Neutrophil (primary cell): ENCODE results near the gene TSPAN2.

Experiments used
- H3K27ac ChIP-seq: fragments of 200-600 bp; sonication (generic); 2 replicates; pipeline ENCODE4 v1.5.1; 2016; ENCODE audit warnings: mild to moderate bottlenecking, moderate library complexity
- H3K27me3 ChIP-seq: fragments of 200-600 bp; sonication (generic); 2 replicates; pipeline ENCODE4 v1.6.0; 2016; ENCODE audit warnings: mild to moderate bottlenecking
- H3K36me3 ChIP-seq: fragments of 200-600 bp; sonication (generic); 2 replicates; pipeline ENCODE4 v1.5.1; 2017
- H3K4me1 ChIP-seq, 2 experiments: fragments of 200-600 bp in 1 of 2; sonication (generic) in 1 of 2; 1 replicate in 1 of 2; 2 replicates in 1 of 2; pipeline versions ENCODE4 v1.5.1 to v1.6.1; 2013 to 2016; ENCODE audit warnings: low read depth in 1 of 2, low read length in 1 of 2, mild to moderate bottlenecking in 1 of 2, moderate library complexity in 1 of 2; ENCODE audit not compliant: control insufficient read depth in 1 of 2, insufficient read depth in 1 of 2
- H3K4me3 ChIP-seq, 2 experiments: fragments of 200-600 bp in 1 of 2; sonication (generic) in 1 of 2; 1 replicate in 1 of 2; 2 replicates in 1 of 2; pipeline ENCODE4 v1.5.1; 2013 to 2016; ENCODE audit warnings: low read depth in 1 of 2, low read length in 1 of 2, mild to moderate bottlenecking in 1 of 2, moderate library complexity in 1 of 2
- H3K9me3 ChIP-seq: fragments of 200-600 bp; sonication (generic); 2 replicates; pipeline ENCODE4 v1.5.1; 2016
- TF ChIP-seq, protein P1 (sequence below): fragments of 200-600 bp; sonication (generic); IDR thresholded peaks from 2 replicates; pipeline ENCODE4 v1.5.1; 2016; ENCODE audit warnings: antibody characterized with exemption

Gene TSPAN2

DNA sequence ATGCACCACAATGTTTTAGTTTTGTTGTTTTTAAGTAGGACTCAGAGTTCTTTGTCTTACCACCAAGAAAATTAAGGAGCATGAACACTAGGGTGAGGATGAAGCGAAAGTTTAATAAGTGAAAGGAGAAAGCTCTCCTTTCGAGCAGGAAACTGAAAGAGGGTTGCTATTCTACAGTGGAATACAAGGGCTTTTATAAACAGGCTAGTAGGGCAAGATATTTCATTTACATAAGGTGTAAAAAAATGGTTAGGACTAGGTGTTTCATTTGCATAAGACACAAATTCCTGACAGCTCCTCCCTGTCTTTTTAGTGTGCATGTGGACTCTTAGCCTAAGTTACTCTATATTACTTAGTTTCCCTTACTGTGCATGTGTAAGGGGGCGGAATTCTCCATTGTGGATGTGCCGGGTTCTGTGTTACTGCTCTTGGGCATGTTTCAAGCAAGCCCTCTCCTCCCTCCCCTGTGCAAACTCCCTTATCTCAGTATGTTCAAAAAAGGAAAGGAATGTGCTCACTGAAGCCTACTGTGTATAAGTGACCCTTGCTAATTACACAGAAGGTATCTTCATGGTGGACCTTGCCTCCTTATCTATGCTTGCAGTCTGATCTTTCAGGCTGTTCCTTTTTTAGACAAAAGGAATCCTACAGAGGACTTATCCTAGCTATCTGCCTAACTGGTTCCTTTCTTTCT is 52.3 kb downstream of the TSPAN2 start:
- H3K4me3 ChIP-seq = no peak overlapping the region
- peaks cover 40% of the 10 kb centered on the region for H3K36me3 ChIP-seq
- H3K27me3 ChIP-seq = no peaks in the 10 kb centered on the region
- H3K27ac ChIP-seq = no peak overlapping the region
- TF ChIP-seq, protein P1, sequence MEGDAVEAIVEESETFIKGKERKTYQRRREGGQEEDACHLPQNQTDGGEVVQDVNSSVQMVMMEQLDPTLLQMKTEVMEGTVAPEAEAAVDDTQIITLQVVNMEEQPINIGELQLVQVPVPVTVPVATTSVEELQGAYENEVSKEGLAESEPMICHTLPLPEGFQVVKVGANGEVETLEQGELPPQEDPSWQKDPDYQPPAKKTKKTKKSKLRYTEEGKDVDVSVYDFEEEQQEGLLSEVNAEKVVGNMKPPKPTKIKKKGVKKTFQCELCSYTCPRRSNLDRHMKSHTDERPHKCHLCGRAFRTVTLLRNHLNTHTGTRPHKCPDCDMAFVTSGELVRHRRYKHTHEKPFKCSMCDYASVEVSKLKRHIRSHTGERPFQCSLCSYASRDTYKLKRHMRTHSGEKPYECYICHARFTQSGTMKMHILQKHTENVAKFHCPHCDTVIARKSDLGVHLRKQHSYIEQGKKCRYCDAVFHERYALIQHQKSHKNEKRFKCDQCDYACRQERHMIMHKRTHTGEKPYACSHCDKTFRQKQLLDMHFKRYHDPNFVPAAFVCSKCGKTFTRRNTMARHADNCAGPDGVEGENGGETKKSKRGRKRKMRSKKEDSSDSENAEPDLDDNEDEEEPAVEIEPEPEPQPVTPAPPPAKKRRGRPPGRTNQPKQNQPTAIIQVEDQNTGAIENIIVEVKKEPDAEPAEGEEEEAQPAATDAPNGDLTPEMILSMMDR = no peak
- no peaks in the 10 kb centered on the region for H3K9me3 ChIP-seq
- no peaks in the 10 kb centered on the region for H3K4me1 ChIP-seq

DNA sequence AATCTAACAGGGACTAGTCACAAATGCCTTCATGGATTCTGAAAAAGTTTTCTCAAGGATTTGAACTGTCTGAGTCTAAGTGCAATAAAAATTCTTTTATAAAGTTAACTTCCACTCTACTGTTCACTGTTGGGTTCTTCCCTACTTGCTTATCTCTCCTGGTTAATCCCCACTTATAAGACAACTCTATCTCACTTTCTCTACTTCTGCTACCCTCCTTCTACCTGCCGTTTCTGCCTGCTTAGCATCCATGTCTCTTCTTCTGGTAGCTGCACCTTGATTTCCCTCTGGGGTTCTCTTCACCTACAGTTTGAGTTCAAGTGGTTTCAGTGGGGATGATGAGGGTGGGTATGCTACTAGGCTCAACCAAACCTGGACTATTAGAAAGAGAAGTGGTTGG is 53.7 kb downstream of the TSPAN2 start:
- H3K4me1 ChIP-seq = no peaks in the 10 kb centered on the region
- peaks cover 27% of the 10 kb centered on the region for H3K36me3 ChIP-seq
- TF ChIP-seq, protein P1 = no peak
- H3K27me3 ChIP-seq = no peaks in the 10 kb centered on the region
- no peak overlapping the region for H3K27ac ChIP-seq
- H3K9me3 ChIP-seq = no peaks in the 10 kb centered on the region
- H3K4me3 ChIP-seq = no peak overlapping the region

DNA sequence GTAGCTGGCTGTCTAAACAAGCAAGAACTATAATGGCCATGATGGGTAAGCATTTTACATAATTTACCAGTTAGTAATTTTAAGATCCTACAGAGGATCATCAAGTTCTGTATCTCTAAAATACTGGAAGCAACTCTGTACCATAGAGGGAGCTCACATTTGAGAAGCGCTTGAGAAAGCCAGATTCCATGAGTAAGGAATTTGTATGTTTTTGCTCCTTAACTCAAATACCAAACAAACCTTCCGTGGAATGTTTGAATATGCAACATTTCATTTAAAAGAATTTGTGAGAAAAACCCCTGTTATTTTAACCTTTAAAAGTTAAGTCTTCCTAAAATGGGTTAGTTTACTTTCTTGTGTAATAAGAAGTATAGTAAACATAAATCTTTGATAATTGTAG is 57.7 kb downstream of the TSPAN2 start:
- no peaks in the 10 kb centered on the region for H3K4me1 ChIP-seq
- H3K36me3 ChIP-seq = no peaks in the 10 kb centered on the region
- no peaks in the 10 kb centered on the region for H3K27me3 ChIP-seq
- TF ChIP-seq, protein P1 = no peak
- no peak overlapping the region for H3K4me3 ChIP-seq
- H3K27ac ChIP-seq = no peak overlapping the region
- H3K9me3 ChIP-seq = no peaks in the 10 kb centered on the region

DNA sequence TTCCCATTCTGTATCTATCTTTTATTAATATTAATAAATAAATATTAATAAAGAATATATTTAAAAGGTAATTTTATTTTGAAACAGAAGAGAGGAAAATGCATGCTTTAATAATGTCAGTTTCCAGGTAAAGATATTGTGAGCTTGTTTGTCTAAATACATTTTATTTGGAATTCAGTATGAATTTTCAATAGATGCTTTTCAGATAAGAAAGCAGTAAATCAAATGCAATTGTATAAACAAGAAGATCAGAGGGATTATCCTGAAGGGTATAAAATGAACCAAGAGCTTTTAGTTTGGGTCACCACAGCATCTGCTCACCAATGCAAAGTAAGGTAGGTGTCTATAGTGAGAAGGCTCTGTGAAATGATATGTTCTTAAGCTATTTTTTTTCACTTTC is 59.8 kb downstream of the TSPAN2 start, which contains the start of gene TSHB:
Gene TSHB (plus strand): TSS at position 301 of the 400 bp plus-strand sequence. CDS start 3,537 bp downstream, outside the sequence.
- no peaks in the 10 kb centered on the region for H3K9me3 ChIP-seq
- H3K27ac ChIP-seq = no peak within 1 kb of the TSS
- no peaks in the 10 kb centered on the region for H3K36me3 ChIP-seq
- H3K4me3 ChIP-seq = no peak within 1 kb of the TSS
- TF ChIP-seq, protein P1 = no peak
- no peaks in the 10 kb centered on the region for H3K27me3 ChIP-seq
- H3K4me1 ChIP-seq = no peaks in the 10 kb centered on the region

DNA sequence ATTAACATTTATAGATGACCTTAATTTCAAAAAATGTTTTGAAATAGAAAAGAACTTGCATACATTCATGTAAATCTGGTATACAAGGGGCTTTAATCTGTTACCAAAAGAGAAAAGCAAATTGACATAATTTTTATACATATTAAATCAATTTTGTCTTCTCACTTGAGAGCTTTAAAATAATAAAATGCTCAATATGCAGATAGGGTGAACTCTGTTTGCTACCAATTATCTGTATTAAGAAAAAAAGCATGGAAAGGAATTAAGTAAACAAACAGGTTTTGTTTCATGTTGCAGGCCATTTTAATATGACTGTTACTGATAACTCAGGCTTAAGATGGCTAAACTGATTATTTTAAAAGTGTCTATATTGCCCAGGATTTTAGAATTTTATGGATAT is 65.7 kb downstream of the TSPAN2 start:
- H3K36me3 ChIP-seq = no peaks in the 10 kb centered on the region
- H3K4me1 ChIP-seq = no peaks in the 10 kb centered on the region
- H3K4me3 ChIP-seq = no peak overlapping the region
- TF ChIP-seq, protein P1 = no peak
- H3K27me3 ChIP-seq = peaks cover 15% of the 10 kb centered on the region
- H3K27ac ChIP-seq = no peak overlapping the region
- H3K9me3 ChIP-seq = no peaks in the 10 kb centered on the region
